K562 (cell line): ENCODE data around the gene DHCR7. TPM values are rescaled to one million over a fixed set of nuclear protein-coding genes. Genes with fewer than 3 reads are reported as not detected.

ENCODE experiments used
- ATAC-seq: fragments of 200-7000 bp; cut with Tn5 transposase; 3 replicates; pipeline ENCODE4 v1.9.1; 2020; ENCODE audit warnings: moderate library complexity
- BruUV-seq: library from RNA; stranded (reverse); fragments of 400-500 nt; replicated peaks from 2 replicates; lab custom pipeline; 2021; lab: Mats Ljungman, UMichigan
- CTCF ChIA-PET: fragments of 300-600 bp; formaldehyde crosslinking; extraction: SDS; loops from one replicate; lab custom pipeline; 2021; ENCODE audit warnings: low intra/inter-chr PET ratio; lab: Yijun Ruan, JAX
- POLR2A ChIA-PET: fragments of 300-600, 350-650 bp; sonication (Branson Sonifier 250); formaldehyde crosslinking; extraction: SDS; loops from one replicate; lab custom pipeline; 2021; ENCODE audit warnings: antibody characterized with exemption, inconsistent platforms; lab: Yijun Ruan, JAX
- DNase-seq, 4 experiments: peaks; one replicate each; pipeline versions ENCODE4 v3.0.0 to v3.0.0-alpha.2; 2011 to 2018; ENCODE audit warnings: low spot score in 3 of 4, mixed read lengths in 3 of 4; ENCODE audit errors: extremely low read depth in 1 of 4
- FAIRE-seq: peaks from 2 replicates; lab custom pipeline; 2011; peaks lifted over from hg19 to GRCh38; lab: Jason Lieb, UNC
- H2AFZ ChIP-seq: 2 replicates; pipeline ENCODE4 v1.6.0; 2011; ENCODE audit warnings: low read depth, low read length, control low read depth, inconsistent platforms
- H3K27ac ChIP-seq: fragments of 200-600 bp; 3 replicates; pipeline ENCODE4 v1.8.0; 2011; ENCODE audit warnings: low read depth, mild to moderate bottlenecking, control low read depth, inconsistent platforms, low read length, moderate library complexity, mixed read lengths; ENCODE audit errors: extremely low read depth
- H3K27me3 ChIP-seq, 2 experiments: fragments of 300-600 bp in 1 of 2; 2 replicates in 1 of 2; 3 replicates in 1 of 2; pipeline versions ENCODE4 v1.6.0 to v1.8.0; 2011; ENCODE audit warnings: inconsistent platforms in 2 of 2, low read length in 2 of 2, mild to moderate bottlenecking in 1 of 2, mixed read lengths in 1 of 2, moderate library complexity in 1 of 2; ENCODE audit not compliant: control insufficient read depth in 2 of 2, insufficient read depth in 2 of 2
- H3K36me3 ChIP-seq: fragments of 300-600 bp; 3 replicates; pipeline ENCODE4 v1.8.0; 2011; ENCODE audit warnings: mild to moderate bottlenecking, low read length, inconsistent platforms; ENCODE audit not compliant: control insufficient read depth, insufficient read depth
- H3K4me1 ChIP-seq, 2 experiments: fragments of 200-600 bp in 1 of 2; replicated peaks in 1 of 2; 2 replicates in 1 of 2; 3 replicates in 1 of 2; pipeline versions ENCODE4 v1.5.1 to v1.8.0; 2011; ENCODE audit warnings: inconsistent platforms in 2 of 2, low read length in 2 of 2, mild to moderate bottlenecking in 1 of 2, mixed read lengths in 1 of 2, moderate library complexity in 1 of 2; ENCODE audit not compliant: control insufficient read depth in 2 of 2, insufficient read depth in 2 of 2
- H3K4me2 ChIP-seq: 2 replicates; pipeline ENCODE4 v1.6.1; 2011; ENCODE audit warnings: low read length, control low read depth, inconsistent platforms, mixed read lengths; ENCODE audit not compliant: insufficient read depth
- H3K4me3 ChIP-seq: fragments of 200-600 bp; sonication (generic), shearing (Covaris generic); 2 replicates; pipeline ENCODE4 v1.5.1; 2016; ENCODE audit warnings: control low read depth, inconsistent platforms
- H3K79me2 ChIP-seq: fragments of 200-600 bp; 3 replicates; pipeline ENCODE4 v1.8.0; 2011; ENCODE audit warnings: low read length, inconsistent platforms; ENCODE audit not compliant: control insufficient read depth, insufficient read depth
- H3K9ac ChIP-seq, 2 experiments: 2 replicates each; pipeline versions ENCODE4 v1.6.0 to v1.6.1; 2011; ENCODE audit warnings: low read depth in 2 of 2, low read length in 2 of 2, control low read depth in 1 of 2, inconsistent platforms in 1 of 2, mild to moderate bottlenecking in 1 of 2, mixed read lengths in 1 of 2; ENCODE audit not compliant: insufficient read depth in 1 of 2
- H3K9me1 ChIP-seq: one replicate; pipeline ENCODE4 v1.6.0; 2011; ENCODE audit warnings: inconsistent platforms, mild to moderate bottlenecking, low read length, moderate library complexity; ENCODE audit not compliant: control insufficient read depth, insufficient read depth
- H3K9me3 ChIP-seq: replicated peaks from 2 replicates; pipeline ENCODE4 v1.5.1; 2011; ENCODE audit warnings: low read depth, low read length, inconsistent platforms; ENCODE audit not compliant: control insufficient read depth, insufficient read depth
- H4K20me1 ChIP-seq: replicated peaks from 2 replicates; pipeline ENCODE4 v1.6.1; 2011; ENCODE audit warnings: low read length, inconsistent platforms, mixed read lengths; ENCODE audit not compliant: control insufficient read depth, insufficient read depth
- NR2C1 ChIP-seq, 2 experiments: fragments of 450-650 bp; IDR thresholded peaks; 2 replicates each; pipeline ENCODE4 v1.6.1; 2017; ENCODE audit warnings: mild to moderate bottlenecking in 2 of 2, antibody characterized with exemption in 1 of 2, inconsistent platforms in 1 of 2, missing compliant biosample characterization in 1 of 2, missing genetic modification characterization in 1 of 2
- RBBP5 ChIP-seq: fragments of 200-600 bp; sonication (generic); IDR thresholded peaks from 2 replicates; pipeline ENCODE4 v1.6.1; 2012; ENCODE audit warnings: borderline replicate concordance, mild to moderate bottlenecking, low read length, control low read depth, inconsistent platforms; ENCODE audit not compliant: insufficient read depth, poor library complexity, severe bottlenecking
- WGBS: fragments of 100-300 bp; shearing (Covaris generic); methylation state at CpG from one replicate; pipeline ENCODE4 v1.1.6; 2016; ENCODE audit warnings: low coverage, mixed read lengths; ENCODE audit not compliant: insufficient coverage; ENCODE audit errors: missing lambda C conversion rate; 5-methylcytosine and 5-hydroxymethylcytosine counted together
- in situ Hi-C: fragments of 300-500 bp; cut with MboI; formaldehyde crosslinking; loops from 4 replicates; pipeline ENCODE4 v1.15.0; 2018; ENCODE audit warnings: inconsistent platforms, mixed read lengths
- intact Hi-C: fragments of 100-400 bp; cut with micrococcal nuclease; formaldehyde crosslinking; loops from 2 replicates; pipeline ENCODE4 v1.14.2; 2022
- polyA plus RNA-seq, 8 experiments: library from polyadenylated mRNA; depleted of rRNA in 4 of 8; stranded (reverse) in 5 of 8; unstranded in 3 of 8; fragments of >200 nt; fragmentation: Nextera tagmentation in 2 of 8; fragmentation: Illumina TruSeq in 1 of 8; extraction: Ambion mirVana in 2 of 8; extraction: Trizol in 1 of 8; gene quantifications; 2 replicates each; pipeline versions ENCODE4 v1.2.1 to v1.2.3, GENCODE V29; 2011 to 2014; ENCODE audit warnings: inconsistent platforms in 1 of 8, missing spikeins in 1 of 8
- total RNA-seq, 7 experiments: library from RNA; depleted of rRNA in 6 of 7; stranded (reverse); fragments of >200 nt in 6 of 7; fragmentation: Illumina TruSeq in 2 of 7; extraction: Trizol in 2 of 7; gene quantifications; 2 replicates each; pipeline versions ENCODE4 v1.2.1 to v1.2.3, GENCODE V29; 2011 to 2021; ENCODE audit warnings: low replicate concordance in 1 of 7
- TF ChIP-seq, protein P1 (sequence below): fragments of 200-800 bp; sonication (Bioruptor generic); IDR thresholded peaks from 2 replicates; pipeline ENCODE4 v1.6.1; 2017; ENCODE audit warnings: missing genetic modification characterization, missing compliant biosample characterization

The DHCR7 gene
- total and polyA plus RNA-seq, 9 of the 15 experiments (the other 6 are each of a cell fraction or from before 2014, with no cell fraction given), result 8.4 to 192 (median 82.4) TPM

DNA sequence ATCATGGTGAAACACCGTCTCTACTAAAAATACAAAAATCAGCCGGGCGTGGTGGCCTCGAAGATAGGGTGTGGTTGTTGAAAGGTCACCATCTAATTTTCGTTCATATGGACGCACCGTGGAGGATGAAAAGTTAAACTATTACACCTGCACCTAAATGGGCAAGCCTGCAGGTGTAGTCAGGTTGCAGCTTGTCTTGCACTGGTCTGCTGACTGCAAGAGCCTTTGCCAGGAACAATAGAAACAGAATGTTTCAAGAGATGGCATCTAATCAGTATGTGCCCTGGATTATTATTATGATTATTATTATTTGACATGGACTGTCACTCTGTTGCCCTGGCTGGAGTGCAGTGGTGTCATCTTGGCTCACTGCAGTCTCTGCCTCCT lies 5.7 kb upstream of the DHCR7 start:
- peaks cover 7 to 28% of the 10 kb centered on the region in 2 experiments; a peak in 4 of 5 replicates for H3K4me1 ChIP-seq
- H3K4me3 ChIP-seq, result peak overlapping the region; percentile 92
- H3K4me2 ChIP-seq, result peak overlapping the region; percentile 85
- no TSS peak for BruUV-seq
- H4K20me1 ChIP-seq, result no peaks in the 10 kb centered on the region
- peaks cover 3% of the 10 kb centered on the region for H3K9me1 ChIP-seq
- TF ChIP-seq RBBP5, result no peak
- TF ChIP-seq, protein P1, sequence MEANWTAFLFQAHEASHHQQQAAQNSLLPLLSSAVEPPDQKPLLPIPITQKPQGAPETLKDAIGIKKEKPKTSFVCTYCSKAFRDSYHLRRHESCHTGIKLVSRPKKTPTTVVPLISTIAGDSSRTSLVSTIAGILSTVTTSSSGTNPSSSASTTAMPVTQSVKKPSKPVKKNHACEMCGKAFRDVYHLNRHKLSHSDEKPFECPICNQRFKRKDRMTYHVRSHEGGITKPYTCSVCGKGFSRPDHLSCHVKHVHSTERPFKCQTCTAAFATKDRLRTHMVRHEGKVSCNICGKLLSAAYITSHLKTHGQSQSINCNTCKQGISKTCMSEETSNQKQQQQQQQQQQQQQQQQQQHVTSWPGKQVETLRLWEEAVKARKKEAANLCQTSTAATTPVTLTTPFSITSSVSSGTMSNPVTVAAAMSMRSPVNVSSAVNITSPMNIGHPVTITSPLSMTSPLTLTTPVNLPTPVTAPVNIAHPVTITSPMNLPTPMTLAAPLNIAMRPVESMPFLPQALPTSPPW (CRISPR knock-in tag), result peak; percentile 3
- 0 out of 2 replicates have a peak, but pooled peaks have one; percentile 20 for TF ChIP-seq NR2C1 (IDR thresholded peaks at IDR 0.05)
- TF ChIP-seq NR2C1 (tag; IDR thresholded peaks at IDR 0.05), result no peak
- TF ChIP-seq, all 486 proteins: peak for 2
- intact Hi-C loops, result no loop called here
- no peaks in the 10 kb centered on the region for H3K9me3 ChIP-seq
- no peak overlapping the region for H3K27ac ChIP-seq
- ATAC-seq (no peak), FAIRE-seq (no peak), DNase-seq (no peak)
- peak overlapping the region; percentile 72 to 95; a peak in 3 of 4 replicates for H3K9ac ChIP-seq
- in situ Hi-C loops, result no loop called here
- WGBS, result 4% methylated on average over 6 of the region's 7 CpGs
- POLR2A ChIA-PET, result interaction anchor here (0.6 kb wide), 1 partner anchor 26 kb away, joined by 3 read pairs; no protein-coding TSS in a partner anchor
- CTCF ChIA-PET, result no interaction called here
- peak overlapping the region; percentile 77; the same call in 1 of the 2 replicates for H2AFZ ChIP-seq
- no peaks in the 10 kb centered on the region for H3K27me3 ChIP-seq
- peaks cover 48% of the 10 kb centered on the region for H3K79me2 ChIP-seq
- H3K36me3 ChIP-seq, result peaks cover 48% of the 10 kb centered on the region
